Activated CD4-positive, CD25-positive, alpha-beta regulatory T cell (primary cell): Measurements from ENCODE around the gene TMEM127.
"Not testable (repeated sequence)": the region's sequence is repeated elsewhere in the genome, so short reads cannot be mapped to it uniquely, and the experiment has no call there.

ENCODE experiments used
- DNase-seq, 4 experiments: peaks; one replicate each; lab custom pipeline; 2025; lab: John Stamatoyannopoulos, UW

The TMEM127 gene

DNA sequence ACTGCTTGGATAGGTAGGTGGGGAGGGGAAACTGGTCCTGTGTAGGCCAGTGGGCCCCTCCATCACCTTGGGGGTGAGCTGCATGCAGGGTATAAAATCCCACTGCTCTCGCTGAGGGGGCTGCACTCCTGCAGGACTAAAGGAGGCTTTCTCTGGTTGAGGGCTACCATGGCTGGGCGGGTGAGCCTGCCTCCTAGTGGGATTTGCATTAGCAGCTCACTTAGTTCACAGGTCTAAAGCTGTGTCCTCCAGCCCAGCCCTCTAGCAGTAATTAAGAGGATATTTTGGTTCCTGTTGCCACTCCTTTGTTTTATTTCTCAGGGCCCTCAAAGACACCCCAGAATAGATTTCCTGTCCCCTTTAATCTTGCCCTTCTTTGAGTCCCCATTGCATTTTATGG, 24.6 kb downstream of the TMEM127 start:
- no peak for DNase-seq

DNA sequence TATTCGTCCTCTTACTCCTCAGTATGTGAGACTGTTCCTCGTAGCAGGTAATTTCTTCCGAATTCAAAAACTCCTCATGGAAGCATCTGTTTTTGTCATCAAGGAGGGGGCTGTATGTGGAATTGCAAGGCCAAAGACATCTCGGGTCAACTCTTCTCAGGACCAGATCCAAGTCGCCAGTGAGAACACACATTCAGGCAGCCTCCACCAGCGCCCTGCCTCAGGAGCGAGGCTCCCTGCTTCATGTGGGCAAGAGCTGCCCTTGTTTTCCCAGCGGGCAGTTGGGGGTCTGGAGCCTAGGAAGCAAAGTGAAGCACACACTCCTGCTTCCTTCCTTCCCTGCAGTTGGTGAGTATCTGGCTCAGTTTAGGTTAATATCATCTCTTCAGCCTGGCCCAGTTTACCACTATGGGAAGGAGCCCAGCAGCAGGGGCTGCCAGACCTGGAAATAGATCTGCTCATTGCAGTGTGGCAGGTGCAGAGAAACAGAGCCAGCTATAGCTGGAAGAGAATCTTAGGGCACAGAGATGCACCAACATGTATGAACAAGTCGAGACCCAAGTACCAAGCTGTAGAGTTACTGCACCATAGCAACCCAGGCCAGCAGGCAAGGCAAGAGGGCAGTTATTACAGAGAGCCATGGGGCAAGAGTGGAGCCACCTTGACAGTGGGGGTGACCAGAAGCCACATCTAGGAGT, 25.3 kb downstream of the TMEM127 start:
- DNase-seq, result no peak

DNA sequence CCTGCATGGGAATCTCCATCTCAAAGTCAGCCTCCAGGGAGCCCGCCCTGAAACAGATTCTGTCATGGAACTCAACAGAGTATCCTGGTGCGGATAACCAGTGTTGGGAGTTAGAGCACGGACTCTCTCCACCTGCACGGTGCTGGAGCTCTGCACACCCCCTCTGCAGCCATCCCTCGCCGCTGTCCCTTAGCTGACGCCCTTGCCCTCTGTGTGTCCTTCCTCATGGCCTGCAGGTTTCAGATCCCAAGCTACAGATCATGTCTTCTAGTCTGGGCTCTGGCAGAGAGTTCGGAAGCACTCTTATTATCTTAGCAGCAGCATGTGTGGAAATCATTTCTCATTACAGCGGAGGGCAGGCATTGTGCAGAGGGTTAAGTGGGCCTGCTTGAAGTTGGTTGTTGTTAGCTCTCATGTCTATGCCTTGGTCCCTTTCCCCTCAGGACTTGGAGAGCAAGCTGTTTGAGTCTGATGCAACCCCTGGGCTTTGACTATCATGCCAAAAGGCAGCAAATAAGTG, 26.0 kb downstream of the TMEM127 start:
- DNase-seq, result no peak

DNA sequence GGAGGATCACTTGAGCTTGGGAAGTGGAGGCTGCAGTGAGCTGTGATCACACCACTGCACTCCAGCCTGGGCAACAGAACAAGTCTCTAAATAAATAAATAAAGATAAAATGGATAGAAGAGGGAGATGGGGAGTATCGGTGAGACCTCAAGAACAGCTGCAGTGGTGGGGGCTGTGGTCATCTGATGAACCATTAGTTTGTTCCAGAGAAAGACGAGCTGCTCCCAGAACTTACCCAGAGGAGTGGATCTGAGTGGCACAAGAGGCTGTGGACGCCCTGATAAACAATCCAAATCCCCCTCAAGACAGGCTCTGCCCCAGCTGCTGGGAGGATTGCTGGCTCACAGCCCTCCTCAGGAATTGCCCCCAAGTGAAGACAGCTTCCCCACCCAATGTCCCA, 26.7 kb downstream of the TMEM127 start:
- DNase-seq, result no peak

DNA sequence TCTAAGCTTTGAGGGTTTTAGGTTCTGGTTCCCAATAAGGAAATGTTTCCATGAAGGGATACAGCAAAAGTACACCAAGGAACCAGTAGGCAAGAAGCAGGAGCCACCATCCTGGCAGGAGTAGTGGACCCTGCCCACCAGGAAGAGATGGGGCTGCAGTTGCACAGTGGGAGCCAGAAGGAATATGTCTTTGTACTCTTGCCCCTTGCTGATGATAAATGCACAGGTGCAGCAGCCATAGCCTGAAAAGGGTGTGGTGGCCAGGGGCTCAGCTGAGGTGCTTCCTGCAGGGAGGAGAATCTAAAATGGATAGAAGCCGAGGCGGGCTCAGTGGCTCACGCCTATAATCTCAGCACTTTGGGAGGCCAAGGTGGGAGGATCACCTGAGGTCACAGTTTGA, 27.5 kb downstream of the TMEM127 start:
- no peak for DNase-seq

DNA sequence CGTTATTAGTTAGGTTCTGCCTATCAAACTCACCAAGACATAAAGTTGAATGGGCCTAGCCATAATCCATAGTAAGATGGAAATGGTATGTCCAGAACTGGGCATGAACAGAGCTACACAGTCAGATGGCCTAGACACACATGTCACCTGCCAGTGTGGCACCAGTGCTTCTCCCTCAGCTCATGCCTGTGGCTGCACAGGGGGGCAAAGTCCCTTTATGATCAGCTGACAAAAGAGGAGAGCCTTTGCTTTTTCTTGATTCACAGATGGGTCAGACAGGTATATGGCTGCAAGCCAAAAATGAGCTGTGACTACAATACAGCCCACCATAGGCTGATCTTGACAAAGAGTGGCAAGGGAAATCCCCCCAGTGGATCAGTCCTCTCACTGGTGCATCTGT, 28.9 kb downstream of the TMEM127 start:
- DNase-seq, result no peak

DNA sequence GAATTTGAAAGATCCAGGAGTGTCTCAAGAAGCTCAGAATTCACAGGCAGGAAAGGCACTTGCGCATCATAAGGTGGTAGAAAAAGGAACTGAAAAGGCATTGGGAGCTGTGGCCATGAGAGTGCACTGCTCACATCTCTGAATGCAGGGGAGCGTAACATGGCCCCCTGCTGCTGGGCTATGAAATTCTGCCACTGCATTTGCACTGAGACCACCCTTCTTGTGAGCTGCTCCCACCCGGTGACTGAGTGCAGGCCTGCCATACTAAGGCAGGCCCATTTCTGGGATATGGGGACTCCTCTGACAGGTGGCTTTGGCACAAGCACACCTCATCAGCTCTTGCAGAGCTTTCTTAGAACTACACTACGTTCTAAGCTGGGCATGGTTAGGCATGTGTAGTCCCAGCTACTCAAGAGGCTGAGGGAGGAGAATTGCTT, 31.9 kb downstream of the TMEM127 start:
- no peak for DNase-seq

DNA sequence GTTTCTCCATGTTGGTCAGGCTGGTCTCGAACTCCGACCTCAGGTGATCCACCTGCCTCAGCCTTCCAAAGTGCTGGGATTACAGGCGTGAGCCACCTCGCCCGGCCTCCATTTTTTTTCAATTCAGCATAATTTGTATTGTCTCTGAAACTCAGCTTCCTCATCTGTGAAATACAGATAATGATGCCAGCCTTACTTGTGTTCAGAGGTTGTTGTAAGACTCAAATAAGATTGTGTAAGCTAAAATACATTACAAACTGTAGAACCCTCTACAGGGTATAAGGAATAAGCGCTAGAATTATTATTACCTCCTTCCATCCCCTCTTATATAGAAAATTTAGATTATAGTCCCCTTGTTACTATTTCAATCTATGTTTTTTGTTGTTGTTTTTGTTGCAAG, 32.4 kb downstream of the TMEM127 start:
- no peak for DNase-seq

DNA sequence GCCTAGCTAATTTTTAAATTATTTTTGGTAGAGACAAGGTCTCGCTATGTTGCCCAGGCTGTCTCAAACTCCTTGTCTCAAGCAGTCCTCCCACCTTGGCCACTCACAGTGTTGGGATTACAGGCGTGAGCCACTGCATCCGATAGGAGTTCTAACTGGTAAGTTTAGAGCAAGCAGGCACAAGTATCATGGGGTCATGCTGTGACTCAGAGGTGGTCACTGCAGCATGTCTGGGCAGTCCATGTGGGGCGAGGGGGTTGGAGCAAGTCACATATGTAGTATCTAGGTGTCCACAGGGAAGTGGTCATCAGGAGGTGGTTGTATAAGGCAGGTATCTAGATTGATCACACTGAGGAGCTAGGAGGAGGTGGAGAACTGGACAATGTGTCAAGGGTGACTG, 34.5 kb downstream of the TMEM127 start:
- no peak for DNase-seq

DNA sequence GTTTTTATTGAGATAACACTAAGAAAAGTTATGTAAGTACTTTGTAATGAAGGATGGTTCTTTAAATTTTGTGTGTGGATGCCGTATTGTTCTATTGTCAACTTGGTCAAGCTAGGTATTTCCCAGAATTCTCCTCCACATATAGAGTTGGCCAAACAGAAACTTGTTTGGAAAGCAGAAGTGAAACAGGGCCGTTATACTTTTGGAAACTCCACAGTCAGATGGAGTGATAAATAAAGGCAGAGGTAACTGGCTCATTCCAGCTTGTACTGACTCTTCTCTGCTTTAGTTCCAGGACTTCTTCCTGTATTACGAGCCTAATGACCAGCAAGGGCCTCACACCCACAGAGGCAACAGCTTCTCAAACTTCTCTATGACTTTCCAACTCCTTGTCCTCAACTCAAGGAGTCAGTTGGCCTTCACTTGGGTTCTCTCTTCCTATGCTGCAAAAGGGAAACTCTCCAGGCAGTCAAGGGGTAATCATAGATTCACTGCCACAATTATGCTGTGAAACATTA, 40.7 kb downstream of the TMEM127 start:
- DNase-seq, result no peak

DNA sequence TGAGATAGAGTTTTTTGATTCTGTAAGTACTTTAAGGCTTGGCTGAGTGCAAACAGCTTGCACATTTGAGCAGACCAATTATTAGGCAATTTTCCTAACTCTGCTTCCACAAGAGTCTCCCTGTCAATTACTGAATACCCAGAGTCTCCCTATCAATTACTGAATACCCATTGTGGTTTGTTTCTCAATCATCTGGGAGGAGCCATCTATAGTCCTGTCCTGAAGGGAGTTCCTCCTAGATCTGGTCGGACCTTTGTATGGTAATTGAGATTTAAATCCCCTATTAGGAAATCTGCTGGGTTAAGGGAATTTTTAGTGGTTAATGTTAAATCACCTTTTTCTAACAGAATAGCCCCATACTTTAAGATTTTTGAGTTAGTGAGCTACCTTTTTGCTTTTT, 44.7 kb downstream of the TMEM127 start:
- DNase-seq, result not testable (repeated sequence)

DNA sequence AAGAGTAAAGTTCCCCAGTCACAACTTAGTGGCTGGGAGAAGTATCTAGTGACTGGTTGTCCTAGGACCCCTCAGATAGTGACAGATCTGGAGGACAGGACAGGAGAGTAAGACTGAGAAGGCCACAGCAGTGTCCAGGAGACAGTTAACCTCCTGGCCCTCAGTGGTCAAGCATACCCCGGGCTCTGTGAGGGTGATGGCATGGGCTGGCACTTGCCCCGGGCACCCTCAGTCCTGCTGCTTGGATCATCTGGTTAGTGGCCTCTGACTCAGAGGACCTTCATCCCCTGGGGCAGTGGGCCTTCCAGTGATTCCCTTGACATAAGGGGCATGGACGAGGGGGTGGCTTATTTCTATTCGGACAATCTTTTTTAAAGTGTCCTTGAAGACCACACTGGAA, 45.8 kb downstream of the TMEM127 start:
- DNase-seq, result not testable (repeated sequence)

DNA sequence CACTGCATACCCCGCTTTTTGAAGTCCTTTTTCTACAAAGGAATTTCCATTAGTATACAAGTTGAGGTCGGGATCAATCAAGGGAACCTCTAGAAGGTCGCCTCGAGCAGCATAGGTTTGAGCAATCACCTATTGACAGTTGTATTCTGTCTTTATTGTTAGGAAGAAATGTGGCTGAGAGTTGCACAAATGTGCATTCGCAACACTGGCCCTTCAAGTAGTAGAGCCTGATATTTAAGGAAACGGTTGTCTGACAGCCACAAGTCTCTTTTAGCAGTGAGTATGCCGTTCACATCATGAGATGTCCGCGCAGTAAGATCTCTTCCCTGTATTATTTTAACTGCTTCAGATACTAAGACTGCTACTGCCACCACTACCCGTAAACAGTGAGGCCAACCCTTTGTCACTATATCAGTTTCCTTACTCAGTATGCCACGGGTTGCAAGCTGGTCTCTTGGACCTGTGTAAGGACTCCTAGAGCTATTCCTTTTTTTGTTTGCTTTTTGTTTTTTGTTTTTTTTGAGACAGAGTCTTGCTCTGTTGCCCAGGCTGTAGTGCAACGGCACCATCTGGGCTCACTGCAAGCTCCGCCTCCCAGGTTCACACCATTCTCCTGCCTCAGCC, 47.2 kb downstream of the TMEM127 start:
- DNase-seq, result no peak

DNA sequence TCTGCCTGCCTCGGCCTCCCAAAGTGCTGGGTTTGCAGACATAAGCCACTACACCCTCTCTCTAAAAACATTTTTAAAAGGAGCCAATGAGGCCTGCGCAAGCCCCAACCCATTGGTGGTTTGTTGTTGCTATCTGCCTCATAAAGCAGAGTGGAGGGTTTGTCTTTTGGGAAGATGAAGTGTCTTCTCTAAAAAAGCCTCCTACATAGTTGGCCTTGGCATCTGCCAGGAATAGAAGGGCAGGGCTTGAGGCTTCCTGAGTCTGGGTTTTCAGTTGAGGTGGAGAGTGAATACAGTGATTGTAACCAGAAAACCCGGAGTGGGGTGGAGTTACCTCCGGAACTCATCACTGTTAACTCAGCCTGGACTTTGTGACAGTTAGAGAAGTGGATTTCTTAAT, 51.2 kb downstream of the TMEM127 start:
- no peak for DNase-seq

DNA sequence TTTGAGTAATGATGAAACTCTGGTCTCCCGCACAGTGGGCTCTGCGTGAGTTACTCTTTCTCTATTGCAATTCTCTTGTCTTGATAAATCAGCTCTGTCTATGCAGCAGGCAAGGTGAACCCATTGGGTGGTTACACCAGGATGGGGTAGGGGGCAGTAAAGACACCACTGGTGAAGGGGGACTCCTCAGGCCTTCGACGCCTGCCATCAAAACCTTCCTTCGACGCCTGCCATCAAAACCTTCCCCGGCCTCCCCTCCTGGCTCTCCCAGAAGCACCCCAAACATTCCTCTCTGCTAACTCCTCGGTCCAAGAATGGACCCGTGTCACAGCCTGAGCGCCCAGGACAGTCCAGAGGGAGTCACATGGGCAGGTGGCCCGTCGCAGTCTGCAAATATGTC, 52.4 kb downstream of the TMEM127 start:
- DNase-seq, result no peak

DNA sequence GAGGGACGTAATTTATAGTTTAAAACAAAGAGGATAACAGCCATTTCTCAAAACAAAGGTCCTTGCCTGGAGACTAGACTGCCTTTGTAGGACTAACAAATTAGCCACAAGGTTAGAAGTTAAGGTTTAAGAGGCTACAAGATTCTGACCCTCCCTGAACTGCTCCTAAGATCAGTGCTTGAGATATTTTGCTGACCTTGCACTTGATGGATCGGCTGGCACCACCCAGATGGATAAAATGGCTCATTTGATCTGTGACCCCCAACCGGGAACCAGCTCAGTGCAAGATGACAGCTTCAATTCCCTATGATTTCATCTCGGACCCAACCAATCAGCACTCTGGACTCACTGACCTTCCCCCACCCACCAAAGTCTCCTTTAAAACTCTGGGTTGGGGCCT, 53.5 kb downstream of the TMEM127 start:
- no peak for DNase-seq

DNA sequence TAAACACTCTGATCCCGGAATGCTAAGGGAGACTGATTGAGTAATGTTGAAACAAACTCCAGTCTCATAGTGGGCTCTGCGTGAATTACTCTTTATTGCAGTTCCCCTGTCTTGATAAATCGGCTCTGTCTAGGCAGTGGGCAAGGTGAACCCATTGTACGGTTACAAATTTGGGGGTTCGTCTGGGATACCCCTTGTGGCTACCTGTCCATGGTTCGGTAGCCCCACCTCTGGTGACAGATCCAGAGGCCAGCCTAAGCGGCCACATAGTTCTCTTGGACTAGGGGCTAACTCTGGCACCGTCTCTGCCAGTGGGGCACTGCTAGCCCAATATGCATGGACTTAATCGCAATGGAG, 56.1 kb downstream of the TMEM127 start:
- no peak for DNase-seq

DNA sequence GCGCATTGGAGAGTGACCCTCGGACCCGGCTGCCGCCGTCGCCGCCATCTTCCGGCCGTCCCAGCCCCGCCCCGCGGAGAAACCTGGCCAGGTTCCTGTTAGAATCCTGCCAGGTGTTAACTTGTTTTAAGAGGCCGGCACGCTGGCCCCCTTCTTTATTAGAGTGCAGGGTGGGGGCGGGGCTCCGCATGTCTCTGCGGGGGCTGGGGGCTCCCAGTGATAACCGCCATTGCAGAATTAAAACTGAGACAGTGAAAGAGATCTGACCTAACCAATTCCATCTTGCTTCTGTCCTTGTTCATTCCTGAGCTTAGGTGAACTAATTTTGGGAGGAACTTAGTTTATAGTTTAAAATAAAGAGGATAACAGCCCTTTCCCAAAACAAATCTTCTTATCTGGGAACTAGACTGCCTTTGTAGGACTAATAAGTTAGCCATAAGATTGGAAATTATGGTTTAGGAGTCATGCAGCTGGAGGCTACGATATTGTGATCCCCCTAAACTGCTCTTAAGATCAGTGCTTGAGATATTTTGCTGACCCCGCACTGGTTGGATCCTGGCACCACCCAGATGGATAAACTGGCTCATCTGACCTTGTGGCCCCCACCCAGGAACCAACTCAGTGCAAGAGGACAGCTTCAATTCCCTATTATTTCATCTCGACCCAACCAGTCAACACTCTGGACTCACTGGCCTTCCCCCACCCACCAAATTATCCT, 56.6 kb downstream of the TMEM127 start:
- DNase-seq, result no peak

DNA sequence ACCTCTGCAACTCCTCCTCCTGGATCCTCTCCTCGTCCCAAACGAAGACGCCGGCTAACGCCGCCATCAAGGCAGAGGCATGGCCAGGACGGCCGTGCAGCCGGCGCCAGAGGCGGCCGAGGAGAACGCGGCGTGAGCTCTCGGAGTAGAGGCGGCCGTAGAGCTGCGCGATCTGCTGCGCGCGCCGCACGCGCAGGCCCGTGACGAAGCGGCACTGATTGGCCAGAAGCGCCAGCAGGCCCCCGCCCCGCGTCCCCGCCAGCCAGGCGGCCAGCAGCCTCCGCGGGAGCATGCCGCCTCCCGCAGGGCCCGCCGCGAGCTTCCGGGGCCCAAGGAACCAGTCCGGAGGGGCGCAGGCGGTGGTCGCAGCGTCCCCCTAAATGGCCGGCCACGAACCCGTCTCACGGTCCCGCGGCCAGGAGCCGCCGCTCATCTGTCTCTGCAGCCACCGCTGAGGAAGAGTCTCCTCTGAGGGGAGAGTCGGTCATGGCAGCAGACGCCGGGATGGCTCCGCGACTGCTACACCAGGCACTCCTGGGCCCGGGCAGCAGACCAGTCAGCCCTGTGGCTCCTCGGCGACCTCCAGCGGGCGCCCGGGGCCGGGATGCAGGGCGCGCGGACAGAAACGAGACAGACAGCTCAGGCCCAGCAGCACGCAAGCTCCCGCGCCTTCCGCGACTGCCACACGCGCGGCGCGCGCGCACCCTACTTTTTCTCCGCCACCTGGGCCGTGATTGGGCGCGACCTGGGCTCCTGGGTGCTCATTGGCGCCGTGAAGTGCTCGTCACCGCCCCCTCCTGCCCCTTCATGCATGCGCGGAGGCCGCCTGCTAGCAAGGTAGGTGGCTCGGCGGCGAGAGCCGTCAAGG, 57.4 kb downstream of the TMEM127 start, which contains the start of gene STARD7:
Gene STARD7, minus strand, starts transcription at position 685 of the 868 bp plus-strand sequence. Its CDS starts 393 bp downstream, at position 292.
- DNase-seq, result peak; percentile 92 to 95 (median 94)

DNA sequence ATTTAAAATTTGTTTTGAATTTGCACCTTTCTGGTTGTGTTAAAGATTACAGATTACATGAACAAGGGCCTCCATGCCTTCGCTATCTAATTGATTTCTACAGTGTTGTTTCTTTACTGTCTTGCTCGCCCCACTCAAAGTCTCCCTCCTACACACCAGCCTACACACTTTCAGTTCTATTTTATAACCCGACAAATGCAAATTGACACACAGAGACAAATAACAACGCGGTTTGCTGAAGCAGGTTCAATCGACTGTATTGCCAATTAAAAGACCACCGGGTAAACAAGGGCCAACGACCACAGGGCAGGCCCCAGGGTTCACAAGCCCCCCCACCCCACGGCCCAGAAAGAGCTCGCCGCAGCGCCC, 58.0 kb downstream of the TMEM127 start:
- no peak for DNase-seq

DNA sequence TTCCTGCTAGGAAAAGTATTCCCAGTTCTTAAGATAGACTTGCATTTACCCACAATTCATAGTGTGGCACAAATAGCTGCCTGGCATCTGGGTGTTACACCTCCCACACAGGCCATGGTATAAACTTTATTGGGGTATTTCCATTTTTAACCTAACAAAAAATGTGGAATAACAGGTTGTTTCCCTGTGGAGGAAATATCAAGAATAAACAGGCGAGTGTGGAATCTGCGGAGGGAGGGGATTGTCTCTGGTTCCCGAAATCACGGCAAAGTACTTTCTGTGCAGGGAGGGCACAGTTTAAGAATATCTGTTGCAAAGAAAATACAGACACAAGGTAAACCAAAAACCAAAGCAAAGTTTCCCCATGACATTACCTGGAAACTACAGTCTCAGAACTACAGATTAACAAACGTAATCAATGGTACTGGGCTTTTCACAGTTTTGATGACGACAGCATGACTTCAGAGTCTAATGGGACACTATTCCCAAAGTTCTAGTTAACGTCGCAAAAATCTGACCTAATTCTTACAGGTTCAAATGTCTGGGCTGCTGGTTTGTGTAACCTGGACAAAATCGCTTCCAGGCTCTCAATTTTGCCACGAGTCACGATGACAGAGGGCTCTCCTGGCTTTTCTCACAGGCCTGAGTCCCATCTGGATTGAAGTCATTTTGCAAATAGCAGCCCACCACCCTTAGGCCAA, 58.6 kb downstream of the TMEM127 start:
- no peak for DNase-seq
